Hypothalamus (tissue), 51 donors: ENCODE measurements around the gene NUBP2.
A peak's percentile ranks its signal among the peaks of the same experiment; 100 is the strongest.

ENCODE experiments used
- DNase-seq, 51 donors: peaks; one replicate each; lab custom pipeline; 2025; lab: John Stamatoyannopoulos, UW

Gene NUBP2

GRCh38 chr16:1821861-1822611 is 39.3 kb downstream of the NUBP2 start:
- no peak for DNase-seq

GRCh38 chr16:1822801-1823200 is 40.0 kb downstream of the NUBP2 start:
- DNase-seq, result no peak

GRCh38 chr16:1823821-1824220 is 41.1 kb downstream of the NUBP2 start:
- DNase-seq, result peak in 17 of 51 donors; percentile 1 to 49 (median 17)

GRCh38 chr16:1825381-1825863 is 42.7 kb downstream of the NUBP2 start:
- no peak for DNase-seq

GRCh38 chr16:1825864-1826690 is 43.3 kb downstream of the NUBP2 start:
- peak in 8 of 51 donors; percentile 22 to 81 (median 62) for DNase-seq

GRCh38 chr16:1826691-1827573 is 44.2 kb downstream of the NUBP2 start, which contains the start of the genes FAHD1 and HAGH:
Gene FAHD1, plus strand, starts transcription at chr16:1827206. Its CDS starts 33 bp downstream, at chr16:1827239.
Gene HAGH, minus strand, starts transcription at chr16:1826825. Its CDS starts 38 bp downstream, at chr16:1826787.
- DNase-seq, result peak; percentile 75 to 99 (median 91)

GRCh38 chr16:1828645-1829410 is 46.1 kb downstream of the NUBP2 start:
- no peak for DNase-seq

- no peak for DNase-seq
Observed at GRCh38 chr16:1830213-1830612, 47.5 kb downstream of the NUBP2 start.

- DNase-seq, result no peak
Observed at GRCh38 chr16:1831186-1832075, 48.7 kb downstream of the NUBP2 start.

GRCh38 chr16:1832838-1833454 is 50.2 kb downstream of the NUBP2 start:
- DNase-seq, result no peak

GRCh38 chr16:1834096-1834495 is 51.3 kb downstream of the NUBP2 start:
- DNase-seq, result no peak
